Stimulated activated naive CD8-positive, alpha-beta T cell treated with anti-CD3 and anti-CD28 coated beads, Interleukin-15, Interleukin-2, amounts not matched to agents 100 U/mL and 50 U/mL, for 24 hours (primary cell): Measurements from ENCODE around the gene KLHL9.
"Not testable (repeated sequence)": the region's sequence is repeated elsewhere in the genome, so short reads cannot be mapped to it uniquely, and the experiment has no call there.

Source experiments
- ATAC-seq: fragments of 150-1000 bp; cut with Tn5 transposase; one replicate; pipeline ENCODE4 v1.10.0; 2021
- DNase-seq: peaks from one replicate; pipeline ENCODE4 v3.0.0; 2021

Gene KLHL9, protein sequence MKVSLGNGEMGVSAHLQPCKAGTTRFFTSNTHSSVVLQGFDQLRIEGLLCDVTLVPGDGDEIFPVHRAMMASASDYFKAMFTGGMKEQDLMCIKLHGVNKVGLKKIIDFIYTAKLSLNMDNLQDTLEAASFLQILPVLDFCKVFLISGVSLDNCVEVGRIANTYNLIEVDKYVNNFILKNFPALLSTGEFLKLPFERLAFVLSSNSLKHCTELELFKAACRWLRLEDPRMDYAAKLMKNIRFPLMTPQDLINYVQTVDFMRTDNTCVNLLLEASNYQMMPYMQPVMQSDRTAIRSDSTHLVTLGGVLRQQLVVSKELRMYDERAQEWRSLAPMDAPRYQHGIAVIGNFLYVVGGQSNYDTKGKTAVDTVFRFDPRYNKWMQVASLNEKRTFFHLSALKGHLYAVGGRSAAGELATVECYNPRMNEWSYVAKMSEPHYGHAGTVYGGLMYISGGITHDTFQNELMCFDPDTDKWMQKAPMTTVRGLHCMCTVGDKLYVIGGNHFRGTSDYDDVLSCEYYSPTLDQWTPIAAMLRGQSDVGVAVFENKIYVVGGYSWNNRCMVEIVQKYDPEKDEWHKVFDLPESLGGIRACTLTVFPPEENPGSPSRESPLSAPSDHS

DNA sequence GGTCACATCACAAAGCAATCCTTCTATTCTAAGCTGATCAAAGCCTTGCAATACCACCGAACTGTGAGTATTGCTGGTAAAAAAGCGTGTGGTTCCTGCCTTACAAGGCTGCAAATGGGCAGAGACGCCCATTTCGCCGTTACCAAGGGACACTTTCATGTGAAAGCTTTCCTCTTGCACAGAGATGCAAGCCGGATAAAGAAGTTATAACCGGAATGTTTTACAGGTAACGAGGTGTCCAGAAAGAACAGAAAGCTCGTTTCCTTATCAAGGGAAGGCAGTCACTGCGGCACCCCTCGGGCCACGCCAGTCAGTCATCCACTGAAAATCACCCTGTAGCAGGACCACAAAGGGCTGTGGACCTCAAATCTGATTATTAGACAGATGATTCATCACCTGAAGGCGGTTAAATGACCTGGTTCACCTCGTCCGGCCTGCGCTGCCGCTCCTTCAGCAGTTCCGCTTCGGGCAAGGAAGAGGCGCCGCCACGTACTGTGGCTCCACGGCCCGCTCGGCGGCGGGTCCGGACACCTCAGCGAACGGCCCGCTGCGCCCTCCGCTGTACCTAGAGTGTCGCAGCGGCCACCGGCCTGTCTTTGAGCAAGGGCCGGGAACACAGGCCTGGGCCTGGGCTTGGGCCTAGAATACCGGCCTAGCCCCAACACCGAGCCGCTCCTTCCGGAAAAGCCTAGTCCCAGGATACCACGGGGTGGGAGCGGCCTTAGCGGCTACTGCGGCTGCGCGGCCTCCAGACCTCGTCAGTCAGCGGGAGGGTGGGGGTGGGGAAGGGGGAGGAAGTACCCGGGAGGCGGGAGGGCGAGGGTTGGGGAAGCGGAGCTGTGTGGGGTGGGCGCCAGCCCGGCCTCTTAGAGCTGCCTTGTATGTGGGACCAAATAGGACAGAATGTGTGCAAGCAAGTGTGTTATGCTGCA is at the start of gene KLHL9:
KLHL9 (minus strand) TSS at position 704 of the 932 bp plus-strand sequence; CDS start at position 159, 545 bp downstream.
- ATAC-seq (peak; percentile 93), DNase-seq (peak; percentile 91)

DNA sequence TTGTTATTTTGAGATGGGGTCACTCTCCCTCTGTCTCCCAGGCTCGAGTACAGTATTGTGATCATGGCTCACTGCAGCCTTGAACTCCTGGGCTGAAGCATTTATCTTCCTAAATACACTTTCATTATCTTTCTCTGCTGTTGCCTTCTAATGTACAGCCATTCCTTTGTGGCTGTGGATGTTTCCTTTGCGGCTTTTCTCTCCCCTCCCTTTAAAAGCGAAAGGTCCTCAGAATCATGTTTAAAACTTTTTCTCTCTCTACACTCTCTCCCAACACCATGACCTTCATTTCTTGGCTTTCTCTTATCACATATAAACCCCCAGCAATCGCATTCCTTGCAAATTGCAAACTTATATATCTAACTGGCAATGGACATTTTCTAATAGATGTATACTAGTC is 48.4 kb upstream of the KLHL9 start:
- DNase-seq (no peak), ATAC-seq (no peak)

DNA sequence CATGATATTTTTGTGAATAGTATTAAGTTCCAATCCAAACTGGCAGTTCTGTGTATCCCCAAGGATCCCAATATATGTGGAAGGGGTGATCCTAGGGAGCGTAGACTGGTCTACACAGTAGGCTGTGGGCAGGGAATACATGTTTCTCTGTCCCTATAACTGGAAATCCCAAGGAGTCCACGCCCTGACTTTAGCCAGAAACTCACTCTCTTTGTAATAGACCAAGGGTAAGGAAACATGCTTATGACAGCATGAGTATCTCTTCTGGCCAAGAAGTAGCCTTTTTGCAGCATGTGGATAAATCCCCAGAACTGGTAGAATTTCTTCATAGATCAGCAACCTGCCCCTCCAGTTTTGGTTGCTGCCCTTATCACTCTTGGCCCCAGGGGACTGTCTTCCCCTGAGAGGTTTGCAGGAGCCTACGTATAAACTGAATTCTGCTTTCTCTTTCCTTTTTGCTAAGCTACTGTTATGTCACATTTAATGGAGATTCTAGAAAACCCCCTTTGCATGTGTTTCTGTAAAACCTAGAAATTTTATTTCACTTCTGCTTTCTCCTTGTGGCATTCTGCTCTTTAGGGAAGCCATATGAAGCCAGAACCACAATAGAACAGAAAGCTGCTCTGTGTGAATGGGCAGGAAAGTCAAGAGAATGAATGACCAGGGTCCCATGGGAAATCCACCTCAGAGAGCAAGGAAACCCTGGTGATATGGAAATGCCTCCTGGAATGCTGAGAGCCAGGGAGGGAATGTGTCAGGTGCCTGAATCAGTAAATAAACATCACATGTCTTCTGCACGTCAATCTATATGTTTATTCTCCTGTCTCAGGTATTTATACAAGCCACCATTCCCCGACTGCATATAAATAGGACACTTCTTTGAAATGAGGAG is 46.5 kb upstream of the KLHL9 start:
- ATAC-seq = peak; percentile 79

GRCh38 chr9:21371467-21371866 is 36.3 kb upstream of the KLHL9 start:
- DNase-seq, ATAC-seq: not testable (repeated sequence)

More for the DNA sequence above, 46.5 kb upstream of the KLHL9 start:
- DNase-seq = no peak

DNA sequence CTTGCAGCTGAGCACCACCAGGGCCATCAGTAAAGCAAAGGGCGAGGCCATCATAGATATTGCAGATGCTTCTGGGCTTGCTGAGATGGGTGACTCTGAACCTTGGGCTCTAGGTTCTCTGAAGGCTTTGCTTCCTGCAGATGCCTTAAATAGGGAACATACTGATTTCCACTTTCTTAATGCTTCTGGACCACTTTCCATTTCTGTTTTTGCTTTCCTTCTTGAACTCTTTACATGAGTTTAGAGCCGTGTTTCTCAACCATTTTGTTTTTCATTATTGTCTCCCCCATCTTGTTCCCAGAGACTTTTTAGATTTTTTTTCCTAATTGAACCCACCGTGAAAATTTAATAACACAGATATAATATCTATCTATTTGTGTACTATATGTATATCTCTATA is 32.8 kb upstream of the KLHL9 start, which contains the start of gene IFNA13:
IFNA13 (minus strand) TSS at position 101 of the 400 bp plus-strand sequence; CDS start at position 54, 47 bp downstream.
- no peak for DNase-seq

DNA sequence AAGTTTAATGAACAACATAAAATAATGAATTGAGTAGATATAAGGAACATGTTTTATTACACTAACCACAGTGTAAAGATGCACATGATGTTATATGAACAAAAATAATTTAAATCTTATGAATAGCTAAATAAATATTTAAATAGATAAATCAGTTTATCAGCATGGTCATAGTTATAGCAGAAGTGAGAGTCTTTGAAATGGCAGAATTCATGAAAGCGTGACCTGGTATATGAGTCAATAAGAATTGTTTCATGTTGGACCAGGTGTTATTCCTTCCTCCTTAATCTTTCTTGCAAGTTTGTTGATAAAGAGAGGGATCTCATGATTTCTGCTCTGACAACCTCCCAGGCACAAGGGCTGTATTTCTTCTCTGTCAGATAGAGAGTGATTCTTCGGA is 32.0 kb upstream of the KLHL9 start:
- ATAC-seq, DNase-seq: not testable (repeated sequence)

More for the DNA sequence above, 32.8 kb upstream of the KLHL9 start, which contains the start of gene IFNA13:
- no peak for ATAC-seq

DNA sequence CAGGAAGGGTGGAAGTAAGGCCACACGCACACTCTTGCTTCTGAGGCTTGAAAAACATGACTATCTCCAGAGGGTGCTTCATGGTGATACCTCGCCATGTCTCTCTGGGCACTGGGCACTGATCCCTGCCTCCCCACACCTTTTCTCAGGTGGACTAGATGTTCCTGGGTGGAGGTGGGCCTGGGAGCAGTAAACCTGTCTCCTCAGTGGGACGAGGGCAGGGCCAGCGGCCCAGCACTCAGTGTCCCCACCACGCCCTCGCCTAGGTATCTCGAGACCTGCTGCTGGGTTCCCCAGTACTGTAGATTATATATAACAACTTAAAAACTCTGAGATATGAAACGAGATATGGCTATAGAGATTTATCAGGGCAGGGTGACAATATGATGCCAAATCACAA is 27.1 kb upstream of the KLHL9 start:
- DNase-seq (no peak), ATAC-seq (no peak)

DNA sequence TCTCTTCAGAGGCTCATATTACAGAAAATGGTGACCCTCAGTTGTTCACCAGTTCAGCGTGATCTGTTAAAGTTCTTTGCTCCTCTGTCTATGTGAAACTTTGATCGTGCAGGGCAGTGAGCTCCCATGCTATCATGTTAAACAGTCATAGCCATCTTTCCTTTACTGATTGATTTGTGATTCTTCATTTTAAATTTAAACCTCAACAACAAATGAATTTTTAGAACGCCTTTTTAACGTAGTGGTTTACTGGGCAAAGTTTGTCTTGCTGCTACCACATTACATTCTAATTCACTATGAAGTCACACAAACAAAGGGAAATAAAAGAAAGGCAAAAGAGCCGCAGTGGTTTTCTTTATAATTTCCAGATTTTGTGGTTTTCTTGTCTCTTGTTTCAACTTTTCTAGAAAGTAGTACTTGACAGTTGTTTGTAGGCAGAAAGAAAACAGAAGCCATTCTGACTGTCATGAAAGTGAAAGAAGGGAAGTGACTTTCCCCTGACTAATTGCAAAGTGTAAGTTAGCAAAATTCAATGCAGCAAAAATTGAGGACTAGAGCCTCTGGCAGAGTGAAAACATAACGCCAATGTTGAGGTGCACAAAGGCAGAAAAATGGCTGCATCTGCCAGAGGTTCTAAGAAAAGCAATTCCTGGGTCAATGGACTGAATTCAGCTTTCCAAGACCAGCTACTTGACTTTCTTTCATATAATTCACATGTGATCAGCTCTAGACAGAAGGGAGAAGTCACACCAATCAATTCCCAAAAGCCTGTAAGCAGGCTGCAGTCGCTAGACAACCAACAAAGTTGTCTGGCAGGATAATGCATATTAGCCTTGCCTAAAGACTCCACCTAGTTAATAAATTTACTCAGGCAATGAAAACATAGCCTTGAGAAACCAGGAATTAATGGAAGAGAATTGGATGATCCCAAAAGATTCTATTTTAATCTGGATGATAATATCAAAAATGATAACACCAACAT is 22.6 kb upstream of the KLHL9 start:
- DNase-seq = no peak
- peak; percentile 83 for ATAC-seq

DNA sequence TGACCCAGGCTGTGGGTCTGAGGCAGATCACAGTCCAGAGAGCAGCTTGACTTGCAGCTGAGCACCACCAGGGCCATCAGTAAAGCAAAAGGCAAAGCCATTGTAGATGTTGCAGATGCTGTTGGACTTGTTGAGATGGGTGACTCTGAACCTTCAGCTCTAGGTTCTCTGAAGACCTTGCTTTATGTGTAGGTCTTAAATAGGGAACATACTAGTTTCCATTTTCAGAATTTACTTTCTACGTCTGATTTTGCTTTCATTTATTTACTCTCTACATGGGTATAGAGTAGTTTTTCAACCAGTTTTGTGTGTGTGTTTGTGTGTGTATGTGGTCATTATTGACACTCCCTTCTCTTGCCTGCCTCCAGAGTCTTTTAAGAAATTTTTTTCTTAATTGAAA is 15.6 kb upstream of the KLHL9 start, which contains the start of gene IFNA6:
IFNA6 (minus strand) TSS at position 101 of the 400 bp plus-strand sequence; CDS start at position 101, 0 bp downstream.
- DNase-seq = no peak

DNA sequence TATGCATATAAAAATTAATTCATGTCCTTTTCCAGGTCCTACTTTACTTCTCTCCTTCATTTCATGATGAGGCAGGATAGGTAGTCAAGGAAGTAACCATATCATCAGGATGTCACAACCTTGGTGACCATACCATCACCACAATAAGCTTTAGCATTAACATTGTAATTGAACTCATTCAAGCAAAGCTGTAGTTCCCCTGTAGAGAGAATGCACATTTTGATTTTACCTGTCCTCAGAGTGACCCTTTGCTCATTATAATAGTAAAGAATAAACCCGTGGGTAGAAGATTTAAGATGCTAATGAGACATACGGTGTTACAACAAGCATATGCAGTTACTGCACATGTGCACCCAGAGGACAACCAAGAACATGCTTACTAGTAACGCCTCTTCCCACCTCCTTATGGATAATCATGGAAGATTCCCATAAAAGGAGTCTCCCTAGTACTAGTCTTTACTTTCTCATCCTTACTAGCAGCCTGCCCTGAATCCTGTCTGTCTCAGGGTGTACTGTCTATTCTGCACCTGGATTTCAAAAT is 13.3 kb upstream of the KLHL9 start:
- ATAC-seq = no peak
- DNase-seq = no peak

More for the DNA sequence above, 15.6 kb upstream of the KLHL9 start, which contains the start of gene IFNA6:
- no peak for ATAC-seq

DNA sequence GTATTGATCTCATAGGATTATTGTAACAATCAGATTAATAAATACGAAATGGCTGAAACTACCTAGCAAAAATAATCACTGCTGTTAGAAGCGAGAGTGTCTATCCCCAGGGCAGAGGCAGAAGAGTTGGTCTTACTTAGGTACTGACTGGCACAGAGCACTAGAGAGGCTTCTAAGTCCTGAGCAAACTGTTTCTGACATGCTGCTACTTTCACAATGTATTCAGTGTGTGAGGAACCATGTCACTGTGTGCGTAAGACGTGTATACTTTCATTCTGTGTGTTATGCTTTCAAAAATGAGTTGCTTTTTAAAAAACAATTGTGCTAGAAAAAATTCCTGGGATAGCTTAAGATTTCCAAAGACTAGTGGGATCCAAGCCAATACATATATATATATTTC is 5.5 kb upstream of the KLHL9 start:
- ATAC-seq = no peak

GRCh38 chr9:21336457-21336856 is 1.3 kb upstream of the KLHL9 start:
- no peak for ATAC-seq

More for the DNA sequence above, 5.5 kb upstream of the KLHL9 start:
- DNase-seq = no peak

DNA sequence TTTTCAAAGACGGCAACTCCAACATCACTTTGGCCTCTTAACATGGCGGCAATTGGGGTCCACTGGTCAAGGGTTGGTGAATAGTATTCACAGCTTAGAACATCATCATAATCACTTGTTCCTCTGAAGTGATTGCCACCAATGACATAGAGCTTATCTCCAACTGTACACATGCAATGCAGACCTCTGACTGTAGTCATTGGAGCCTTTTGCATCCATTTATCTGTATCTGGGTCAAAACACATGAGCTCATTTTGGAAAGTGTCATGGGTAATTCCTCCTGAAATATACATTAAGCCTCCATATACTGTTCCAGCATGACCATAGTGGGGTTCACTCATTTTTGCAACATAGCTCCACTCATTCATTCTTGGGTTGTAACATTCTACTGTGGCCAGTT is 2.0 kb downstream of the KLHL9 start:
- ATAC-seq (no peak), DNase-seq (no peak)

More at GRCh38 chr9:21336457-21336856, 1.3 kb upstream of the KLHL9 start:
- no peak for DNase-seq

GRCh38 chr9:21331676-21332402 is 3.4 kb downstream of the KLHL9 start:
- DNase-seq = no peak
- no peak for ATAC-seq

GRCh38 chr9:21326526-21327139 is 8.6 kb downstream of the KLHL9 start:
- peak; percentile 75 for ATAC-seq
- DNase-seq = no peak

DNA sequence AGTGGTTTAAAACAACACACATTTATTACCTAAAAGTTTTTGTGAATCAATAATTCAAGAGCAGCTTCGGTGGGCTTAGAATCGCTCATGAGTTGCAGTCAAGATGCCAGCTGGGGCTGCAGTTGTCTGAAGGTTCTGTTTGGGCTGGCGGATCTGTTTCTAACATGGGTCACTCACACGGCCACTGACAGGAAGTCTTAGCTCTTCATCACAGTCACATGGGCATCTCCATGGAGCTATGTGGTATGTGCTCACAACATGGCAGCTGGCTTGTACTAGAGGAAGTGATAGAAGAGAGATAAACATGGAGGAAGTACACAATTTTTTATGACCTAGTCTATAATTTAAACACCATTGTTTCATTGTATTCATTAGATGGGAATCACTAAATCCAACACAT is 11.2 kb downstream of the KLHL9 start:
- no peak for ATAC-seq

GRCh38 chr9:21322911-21323461 is 12.2 kb downstream of the KLHL9 start:
- no peak for ATAC-seq

More for the DNA sequence above, 11.2 kb downstream of the KLHL9 start:
- no peak for DNase-seq

GRCh38 chr9:21320465-21320864 is 14.7 kb downstream of the KLHL9 start:
- ATAC-seq (no peak), DNase-seq (no peak)

More at GRCh38 chr9:21322911-21323461, 12.2 kb downstream of the KLHL9 start:
- DNase-seq = no peak
